ENCODE measurements around the gene ADAMTS15.

Gene ADAMTS15

GRCh38 chr11:130448416-130449309 is at the start of gene ADAMTS15:
Gene ADAMTS15, plus strand, starts transcription at chr11:130448645. Its CDS starts 329 bp downstream, at chr11:130448974.
- peak; percentile 43 to 56 for DNase-seq

- DNase-seq = no peak
Measured at GRCh38 chr11:130399196-130399595, 49.2 kb upstream of the ADAMTS15 start.

- DNase-seq = no peak
Measured at GRCh38 chr11:130400781-130401483, 47.5 kb upstream of the ADAMTS15 start.

- DNase-seq = no peak
Measured at GRCh38 chr11:130402570-130402969, 45.9 kb upstream of the ADAMTS15 start.

GRCh38 chr11:130403271-130403804 is 45.1 kb upstream of the ADAMTS15 start:
- DNase-seq = no peak

- DNase-seq = no peak
Measured at GRCh38 chr11:130403967-130404366, 44.5 kb upstream of the ADAMTS15 start.

- DNase-seq = no peak
Measured at GRCh38 chr11:130404727-130405126, 43.7 kb upstream of the ADAMTS15 start.

- no peak for DNase-seq
Measured at GRCh38 chr11:130405428-130405827, 43.0 kb upstream of the ADAMTS15 start.

- no peak for DNase-seq
Measured at GRCh38 chr11:130407978-130408377, 40.5 kb upstream of the ADAMTS15 start.

GRCh38 chr11:130408401-130408890 is 40.0 kb upstream of the ADAMTS15 start:
- DNase-seq = no peak

GRCh38 chr11:130408901-130409300 is 39.5 kb upstream of the ADAMTS15 start:
- DNase-seq = no peak

GRCh38 chr11:130409594-130410388 is 38.7 kb upstream of the ADAMTS15 start:
- DNase-seq = no peak

GRCh38 chr11:130411223-130411622 is 37.2 kb upstream of the ADAMTS15 start:
- no peak for DNase-seq

- DNase-seq = peak in 1 of 2 experiments; percentile 14
Measured at GRCh38 chr11:130413405-130414106, 34.9 kb upstream of the ADAMTS15 start.

- no peak for DNase-seq
Measured at GRCh38 chr11:130414107-130415080, 34.1 kb upstream of the ADAMTS15 start.

GRCh38 chr11:130415731-130416529 is 32.5 kb upstream of the ADAMTS15 start:
- DNase-seq = no peak

- DNase-seq = no peak
Measured at GRCh38 chr11:130416530-130416882, 31.9 kb upstream of the ADAMTS15 start.

GRCh38 chr11:130416906-130417305 is 31.5 kb upstream of the ADAMTS15 start:
- DNase-seq = no peak

GRCh38 chr11:130418210-130418609 is 30.2 kb upstream of the ADAMTS15 start:
- DNase-seq = no peak

- no peak for DNase-seq
Measured at GRCh38 chr11:130418756-130419155, 29.7 kb upstream of the ADAMTS15 start.

Data from activated CD4-positive, alpha-beta T cell treated with anti-CD3 and anti-CD28 coated beads, Interleukin-2, amount 50 U/mL, for 48 hours (primary cell).